H1 (cell line): ENCODE results near the gene GMNC. TPM values are rescaled to one million over a fixed set of nuclear protein-coding genes. Genes with fewer than 3 reads are reported as not detected.

ENCODE experiments used
- CTCF ChIA-PET: fragments of 300-600 bp; sonication (Branson Sonifier 250); formaldehyde crosslinking; loops from one replicate; lab custom pipeline; 2021; ENCODE audit not compliant: partially characterized antibody; lab: Charles Lee
- POLR2A ChIA-PET: fragments of 300-600 bp; sonication (Branson Sonifier 250); formaldehyde crosslinking; loops from one replicate; lab custom pipeline; 2021; ENCODE audit warnings: inconsistent platforms; ENCODE audit not compliant: partially characterized antibody; lab: Charles Lee
- DNase-seq, 2 experiments: peaks; one replicate each; pipeline versions ENCODE4 v3.0.0 to v3.0.0-alpha.2; 2010 to 2022; ENCODE audit warnings: low spot score in 2 of 2, low read depth in 1 of 2, mixed read lengths in 1 of 2
- FAIRE-seq: peaks from 2 replicates; lab custom pipeline; 2011; peaks lifted over from hg19 to GRCh38; lab: Jason Lieb, UNC
- H2AFZ ChIP-seq: 2 replicates; pipeline ENCODE4 v1.8.1; 2012; ENCODE audit warnings: low read length, inconsistent platforms
- H2AK5ac ChIP-seq: 2 replicates; pipeline ENCODE4 v1.6.1; 2013; ENCODE audit warnings: low read depth, low read length
- H2BK120ac ChIP-seq: replicated peaks from 2 replicates; pipeline ENCODE3; 2013; ENCODE audit warnings: low read depth, low read length, inconsistent platforms
- H2BK12ac ChIP-seq: 2 replicates; pipeline ENCODE4 v1.6.1; 2013; ENCODE audit warnings: low read depth, low read length
- H2BK15ac ChIP-seq: 2 replicates; pipeline ENCODE4 v1.6.1; 2013; ENCODE audit warnings: low read length
- H2BK20ac ChIP-seq: 2 replicates; pipeline ENCODE4 v1.6.1; 2013; ENCODE audit warnings: low read length
- H2BK5ac ChIP-seq: 2 replicates; pipeline ENCODE4 v1.6.1; 2013; ENCODE audit warnings: low read depth, low read length
- H3K14ac ChIP-seq: 2 replicates; pipeline ENCODE4 v1.6.1; 2013; ENCODE audit warnings: inconsistent platforms; ENCODE audit not compliant: insufficient read length
- H3K18ac ChIP-seq: 2 replicates; pipeline ENCODE4 v1.6.1; 2013; ENCODE audit warnings: low read length; ENCODE audit errors: extremely low read depth
- H3K23ac ChIP-seq: 2 replicates; pipeline ENCODE4 v1.6.1; 2013; ENCODE audit warnings: inconsistent platforms; ENCODE audit not compliant: insufficient read length
- H3K23me2 ChIP-seq: 2 replicates; pipeline ENCODE4 v1.6.1; 2013; ENCODE audit warnings: low read depth, low read length
- H3K27ac ChIP-seq: 2 replicates; pipeline ENCODE4 v1.6.1; 2011; ENCODE audit warnings: low read depth, low read length, inconsistent platforms
- H3K27me3 ChIP-seq, 4 experiments: replicated peaks in 1 of 4; 1 replicate in 1 of 4; 2 replicates in 3 of 4; pipeline versions ENCODE4 v1.6.1 to v1.8.1; 2011 to 2013; ENCODE audit warnings: low read length in 3 of 4, mild to moderate bottlenecking in 3 of 4, inconsistent platforms in 2 of 4, mixed read lengths in 2 of 4, moderate library complexity in 1 of 4; ENCODE audit not compliant: control insufficient read depth in 3 of 4, insufficient read depth in 3 of 4; ENCODE audit errors: extremely low read depth in 1 of 4
- H3K36me3 ChIP-seq, 4 experiments: 2 replicates each; pipeline versions ENCODE4 v1.6.1 to v1.8.1; 2011 to 2013; ENCODE audit warnings: mild to moderate bottlenecking in 4 of 4, low read length in 3 of 4, moderate library complexity in 2 of 4, control low read depth in 1 of 4, inconsistent platforms in 1 of 4; ENCODE audit not compliant: insufficient read depth in 4 of 4, control insufficient read depth in 2 of 4
- H3K4ac ChIP-seq: replicated peaks from 2 replicates; pipeline ENCODE3; 2013; ENCODE audit warnings: low read length, low read depth, mixed read lengths, inconsistent platforms; ENCODE audit not compliant: insufficient read length
- H3K4me1 ChIP-seq, 4 experiments: replicated peaks in 1 of 4; 1 replicate in 1 of 4; 2 replicates in 3 of 4; pipeline versions ENCODE4 v1.6.1 to v1.8.1; 2011 to 2013; ENCODE audit warnings: low read length in 3 of 4, inconsistent platforms in 2 of 4, mixed read lengths in 1 of 4; ENCODE audit not compliant: insufficient read depth in 4 of 4, control insufficient read depth in 3 of 4
- H3K4me2 ChIP-seq, 2 experiments: 2 replicates each; pipeline versions ENCODE4 v1.6.1 to v1.8.1; 2011 to 2013; ENCODE audit warnings: low read depth in 2 of 2, low read length in 2 of 2, control low read depth in 1 of 2, inconsistent platforms in 1 of 2, mild to moderate bottlenecking in 1 of 2; ENCODE audit not compliant: insufficient read depth in 1 of 2
- H3K4me3 ChIP-seq, 4 experiments: fragments of 200-600, 300-600 bp in 1 of 4; sonication (generic), shearing (Covaris generic), sonication (Bioruptor Twin) in 1 of 4; 2 replicates each; pipeline versions ENCODE4 v1.5.1 to v1.8.1; 2011 to 2016; ENCODE audit warnings: low read length in 4 of 4, low read depth in 3 of 4, control low read depth in 2 of 4, inconsistent platforms in 2 of 4, mild to moderate bottlenecking in 2 of 4, mixed read lengths in 1 of 4, moderate library complexity in 1 of 4; ENCODE audit not compliant: insufficient read depth in 2 of 4; ENCODE audit errors: extremely low read depth in 1 of 4
- H3K56ac ChIP-seq: replicated peaks from 2 replicates; pipeline ENCODE3; 2013; ENCODE audit warnings: low read depth, mild to moderate bottlenecking, mixed read lengths, low read length, inconsistent platforms; ENCODE audit not compliant: insufficient read length
- H3K79me1 ChIP-seq: 2 replicates; pipeline ENCODE4 v1.6.1; 2013; ENCODE audit warnings: low read depth, low read length, control low read depth
- H3K79me2 ChIP-seq, 2 experiments: 2 replicates each; pipeline versions ENCODE4 v1.6.1 to v1.8.1; 2012 to 2013; ENCODE audit warnings: low read length in 2 of 2, mild to moderate bottlenecking in 2 of 2, inconsistent platforms in 1 of 2; ENCODE audit not compliant: insufficient read depth in 2 of 2, control insufficient read depth in 1 of 2
- H3K9ac ChIP-seq, 4 experiments: replicated peaks in 1 of 4; 1 replicate in 1 of 4; 2 replicates in 3 of 4; pipeline versions ENCODE4 v1.6.1 to v1.8.1; 2011 to 2013; ENCODE audit warnings: low read depth in 3 of 4, low read length in 3 of 4, control low read depth in 2 of 4, mild to moderate bottlenecking in 2 of 4, moderate library complexity in 2 of 4, inconsistent platforms in 1 of 4; ENCODE audit errors: extremely low read depth in 1 of 4
- H3K9me3 ChIP-seq, 2 experiments: 2 replicates each; pipeline versions ENCODE4 v1.6.1 to v1.8.1; 2012 to 2013; ENCODE audit warnings: mild to moderate bottlenecking in 2 of 2, moderate library complexity in 2 of 2, control low read depth in 1 of 2, inconsistent platforms in 1 of 2, low read depth in 1 of 2, low read length in 1 of 2, mixed read lengths in 1 of 2; ENCODE audit not compliant: insufficient read depth in 2 of 2
- H4K20me1 ChIP-seq, 2 experiments: replicated peaks in 1 of 2; 2 replicates each; pipeline versions ENCODE3 to v1.8.1; 2011 to 2013; ENCODE audit warnings: inconsistent platforms in 2 of 2, low read length in 2 of 2, mild to moderate bottlenecking in 1 of 2; ENCODE audit not compliant: insufficient read depth in 2 of 2, control insufficient read depth in 1 of 2
- H4K5ac ChIP-seq: 2 replicates; pipeline ENCODE4 v1.6.1; 2013; ENCODE audit warnings: low read length, low read depth, mixed read lengths, inconsistent platforms; ENCODE audit not compliant: insufficient read length
- H4K8ac ChIP-seq: 2 replicates; pipeline ENCODE4 v1.8.0; 2013; ENCODE audit warnings: mild to moderate bottlenecking, moderate library complexity, low read length, inconsistent platforms; ENCODE audit not compliant: insufficient read depth; ENCODE audit errors: extremely low read depth
- H4K91ac ChIP-seq: replicated peaks from 2 replicates; pipeline ENCODE3; 2013; ENCODE audit warnings: low read length, mixed read lengths, inconsistent platforms; ENCODE audit not compliant: insufficient read length
- BACH1 ChIP-seq: IDR thresholded peaks from 2 replicates; pipeline ENCODE4 v1.6.1; 2012; ENCODE audit warnings: low read length, improper control_type of control experiment
- BRCA1 ChIP-seq: IDR thresholded peaks from 2 replicates; pipeline ENCODE4 v1.6.1; 2012; ENCODE audit warnings: low read depth, low read length, improper control_type of control experiment
- EGR1 ChIP-seq: IDR thresholded peaks from 2 replicates; pipeline ENCODE4 v1.6.1; 2011; ENCODE audit warnings: low read depth, low read length, borderline replicate concordance
- HDAC2 ChIP-seq, 2 experiments: fragments of 300-600 bp in 1 of 2; sonication (generic) in 1 of 2; IDR thresholded peaks; 2 replicates each; pipeline ENCODE4 v1.6.1; 2011 to 2012; ENCODE audit warnings: low read depth in 2 of 2, low read length in 2 of 2, mild to moderate bottlenecking in 2 of 2, moderate library complexity in 2 of 2, borderline replicate concordance in 1 of 2, inconsistent platforms in 1 of 2
- JUND ChIP-seq: IDR thresholded peaks from 2 replicates; pipeline ENCODE4 v1.6.1; 2011; ENCODE audit warnings: mild to moderate bottlenecking, improper control_type of control experiment, low read length
- KDM4A ChIP-seq: IDR thresholded peaks from one replicate; pipeline ENCODE4 v1.7.1; 2012; ENCODE audit warnings: low read depth, mild to moderate bottlenecking, moderate library complexity, low read length, inconsistent platforms; ENCODE audit not compliant: severe bottlenecking
- KDM5A ChIP-seq: fragments of 200-600 bp; IDR thresholded peaks from 2 replicates; pipeline ENCODE4 v1.7.1; 2012; ENCODE audit warnings: mild to moderate bottlenecking, low read length, inconsistent platforms, mixed read lengths
- RBBP5 ChIP-seq: IDR thresholded peaks from 2 replicates; pipeline ENCODE4 v1.7.1; 2012; ENCODE audit warnings: low read depth, mild to moderate bottlenecking, inconsistent platforms, low read length, moderate library complexity, borderline replicate concordance
- RFX5 ChIP-seq: IDR thresholded peaks from 2 replicates; pipeline ENCODE4 v1.6.1; 2011; ENCODE audit warnings: low read depth, low read length, improper control_type of control experiment, borderline replicate concordance
- RNF2 ChIP-seq: fragments of 200-900, 300-1000 bp; sonication (generic); IDR thresholded peaks from 2 replicates; pipeline ENCODE4 v1.7.1; 2016; ENCODE audit warnings: borderline replicate concordance, low read depth, mild to moderate bottlenecking, antibody characterized with exemption, low read length; ENCODE audit not compliant: poor library complexity, severe bottlenecking; ENCODE audit errors: missing control alignments
- SP4 ChIP-seq: IDR thresholded peaks from 2 replicates; pipeline ENCODE4 v1.6.1; 2012; ENCODE audit warnings: low read length, inconsistent platforms
- SRF ChIP-seq: IDR thresholded peaks from 2 replicates; pipeline ENCODE4 v1.6.1; 2011; ENCODE audit warnings: mild to moderate bottlenecking, low read depth, low read length, moderate library complexity
- TBP ChIP-seq: IDR thresholded peaks from 2 replicates; pipeline ENCODE4 v1.6.1; 2011; ENCODE audit warnings: low read depth, low read length, improper control_type of control experiment
- WGBS, 2 experiments: shearing (Covaris generic) in 1 of 2; methylation state at CpG; one replicate each; pipeline versions ENCODE4 v1.1.6 to v1.1.7; 2013 to 2015; ENCODE audit warnings: low lambda C conversion rate in 2 of 2, mixed read lengths in 2 of 2, inconsistent platforms in 1 of 2, low coverage in 1 of 2, missing lambda C conversion rate in 1 of 2; ENCODE audit not compliant: insufficient replicate concordance in 2 of 2, insufficient coverage in 1 of 2, insufficient read length in 1 of 2; ENCODE audit errors: extremely low coverage in 1 of 2, missing lambda C conversion rate in 1 of 2; 5-methylcytosine and 5-hydroxymethylcytosine counted together
- polyA plus RNA-seq, 7 experiments: library from polyadenylated mRNA; depleted of rRNA in 3 of 7; stranded (reverse) in 5 of 7; unstranded in 2 of 7; fragments of >200 nt in 5 of 7; fragments of 200-250 nt in 2 of 7; gene quantifications; 1 replicate in 5 of 7; 2 replicates in 1 of 7; 4 replicates in 1 of 7; pipeline versions ENCODE4 v1.2.1 to v1.2.3, GENCODE V29; 2011 to 2013; ENCODE audit warnings: missing spikeins in 2 of 7, mixed read lengths in 2 of 7
- total RNA-seq: library from RNA; stranded (reverse); fragmentation: NEBNext Ultra II Directional; extraction: Animal tissue kit (Norgen Biotek cat#: 25700); gene quantifications from 2 replicates; pipeline ENCODE4 v1.2.1, GENCODE V29; 2021

The GMNC gene
- total and polyA plus RNA-seq, 2 of the 8 experiments (the other 6 are each of a cell fraction or from before 2014, with no cell fraction given): 0.05 to 0.24 TPM

GRCh38 chr3:190860521-190860920 is 2.0 kb downstream of the GMNC start:
- FAIRE-seq: no peak
- no peak overlapping the region for H2BK20ac ChIP-seq
- no peak overlapping the region for H2BK120ac ChIP-seq
- H3K4ac ChIP-seq: no peak overlapping the region
- H3K79me1 ChIP-seq: no peaks in the 10 kb centered on the region
- H2BK15ac ChIP-seq: no peak overlapping the region
- no peaks in the 10 kb centered on the region for H3K79me2 ChIP-seq
- WGBS, 2 experiments: 95% methylated on average over 7 of the region's 7 CpGs; no CpG with 5 or more reads in 1 of the 2 experiments
- ChIA-PET POLR2A (interaction anchor here (0.7 kb wide), 1 partner anchor 628 kb away, joined by 3 read pairs; no protein-coding TSS in a partner anchor), CTCF (no interaction called here)
- no peaks in the 10 kb centered on the region for H3K36me3 ChIP-seq
- no peak overlapping the region for H4K8ac ChIP-seq
- H4K5ac ChIP-seq: no peak overlapping the region
- H3K23me2 ChIP-seq: peaks cover 4% of the 10 kb centered on the region; the same call in 1 of the 2 replicates
- H3K9ac ChIP-seq: no peak overlapping the region
- no peak overlapping the region for H3K56ac ChIP-seq
- H2AFZ ChIP-seq: no peak overlapping the region
- no peak overlapping the region for H3K27ac ChIP-seq
- H3K4me1 ChIP-seq: no peaks in the 10 kb centered on the region; a peak in 2 of 7 replicates
- no peak overlapping the region for H2BK12ac ChIP-seq
- H3K9me3 ChIP-seq: no peaks in the 10 kb centered on the region
- no peak overlapping the region for H3K4me2 ChIP-seq
- no peak for DNase-seq
- H4K20me1 ChIP-seq: peaks cover 1 to 2% of the 10 kb centered on the region in 2 experiments
- H3K18ac ChIP-seq: no peak overlapping the region
- no peak overlapping the region for H2AK5ac ChIP-seq
- H3K14ac ChIP-seq: no peak overlapping the region
- H3K27me3 ChIP-seq: peaks cover 4 to 39% (median 13%) of the 10 kb centered on the region in 4 experiments; a peak in 6 of 7 replicates
- H2BK5ac ChIP-seq: no peak overlapping the region
- H4K91ac ChIP-seq: no peak overlapping the region
- no peak overlapping the region for H3K4me3 ChIP-seq
- no peak overlapping the region for H3K23ac ChIP-seq
- TF ChIP-seq KDM4A (no peak), EGR1 (no peak), HDAC2 (IDR thresholded peaks at IDR 0.05; ENCODE audit: borderline replicate concordance in 1 of 2, low read depth in 2 of 2, low read length in 2 of 2) (no peak), BRCA1 (no peak), SP4 (no peak), RFX5 (no peak), SRF (no peak), KDM5A (no peak), RNF2 (no peak), JUND (no peak), BACH1 (no peak), TBP (no peak), RBBP5 (no peak)
